Type B pancreatic cell (in vitro differentiated cells): ENCODE results near the gene FAM131A. TPM values are rescaled to one million over a fixed set of nuclear protein-coding genes. Genes with fewer than 3 reads are reported as not detected.
A peak's percentile ranks its signal among the peaks of the same experiment; 100 is the strongest.

Experiments
- DNase-seq: peaks from one replicate; pipeline ENCODE4 v3.0.0; 2021; ENCODE audit warnings: mixed read lengths; ENCODE audit not compliant: unreplicated experiment; ENCODE audit errors: extremely low spot score
- H3K27ac Mint-ChIP-seq: 2 replicates; pipeline ENCODE4 v1.8.0; 2021; ENCODE audit warnings: mild to moderate bottlenecking, mixed read lengths
- H3K27me3 Mint-ChIP-seq: 2 replicates; pipeline ENCODE4 v1.8.0; 2021; ENCODE audit warnings: mixed read lengths
- H3K36me3 Mint-ChIP-seq: 2 replicates; pipeline ENCODE4 v1.8.0; 2021; ENCODE audit warnings: mixed read lengths
- H3K4me1 Mint-ChIP-seq: one replicate; pipeline ENCODE4 v1.8.0; 2021; ENCODE audit warnings: mixed read lengths; ENCODE audit not compliant: unreplicated experiment
- H3K4me3 Mint-ChIP-seq: 2 replicates; pipeline ENCODE4 v1.8.0; 2021; ENCODE audit warnings: mild to moderate bottlenecking, mixed read lengths
- H3K9me3 Mint-ChIP-seq: 2 replicates; pipeline ENCODE4 v1.8.0; 2021; ENCODE audit warnings: mixed read lengths
- total RNA-seq: library from RNA; stranded (reverse); gene quantifications from 2 replicates; pipeline ENCODE4 v1.2.1, GENCODE V29; 2021; ENCODE audit warnings: low replicate concordance
- TF ChIP-seq, protein P1 (sequence below): fragments of 200-600 bp; sonication (generic); conservative IDR thresholded peaks from 2 replicates; pipeline ENCODE4 v1.5.0; 2021; ENCODE audit warnings: antibody characterized with exemption, mild to moderate bottlenecking

The FAM131A gene
- total RNA-seq, 1 donor from 2014 or later = 18.3 TPM

DNA sequence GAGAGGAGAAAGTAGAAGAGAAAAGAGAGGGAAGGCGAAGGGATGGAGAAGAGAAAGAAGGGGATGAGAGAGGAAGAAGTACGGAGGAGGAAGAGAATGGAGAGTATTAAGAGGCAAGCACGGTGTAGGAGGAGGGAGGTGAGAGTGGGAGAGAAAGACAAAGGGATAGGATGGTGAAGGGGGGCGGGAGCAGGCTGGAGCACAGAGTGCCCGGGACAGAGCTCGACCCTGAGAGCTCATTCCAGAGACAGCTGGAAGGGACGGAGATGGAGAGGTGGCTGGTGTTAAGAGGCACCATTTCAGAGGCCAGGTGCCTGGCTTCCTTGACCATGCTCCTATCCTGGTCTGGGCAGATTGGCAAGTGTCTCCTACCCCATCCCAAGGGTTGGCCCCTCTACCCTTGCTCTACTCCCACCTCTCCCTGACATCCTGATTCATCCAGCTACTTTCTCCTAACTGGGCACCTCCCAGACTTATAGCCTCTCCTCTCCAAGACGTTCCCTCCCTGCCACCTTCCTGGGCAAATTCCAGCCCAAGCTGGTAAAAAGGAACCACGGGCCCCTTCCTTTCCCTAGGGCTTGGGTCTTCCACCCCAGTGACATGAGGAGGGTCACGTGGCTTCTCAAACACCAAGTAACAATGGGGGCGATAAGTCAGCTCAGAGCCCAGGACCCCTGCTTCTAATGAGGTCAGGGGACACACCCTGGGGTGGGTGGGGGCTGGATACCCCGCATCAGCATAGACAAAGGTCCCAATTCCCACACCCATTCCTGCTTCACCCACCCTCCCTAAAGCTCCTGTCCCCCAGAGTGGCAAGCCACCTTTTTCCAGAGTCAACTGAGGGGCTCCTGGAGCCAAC lies 22.9 kb downstream of the FAM131A start:
- peaks cover 16% of the 10 kb centered on the region for H3K36me3 Mint-ChIP-seq
- H3K9me3 Mint-ChIP-seq = no peaks in the 10 kb centered on the region
- DNase-seq = no peak
- H3K27me3 Mint-ChIP-seq = no peaks in the 10 kb centered on the region
- H3K4me1 Mint-ChIP-seq = peaks cover 17% of the 10 kb centered on the region
- H3K27ac Mint-ChIP-seq = peak overlapping the region; percentile 80
- TF ChIP-seq, protein P1, sequence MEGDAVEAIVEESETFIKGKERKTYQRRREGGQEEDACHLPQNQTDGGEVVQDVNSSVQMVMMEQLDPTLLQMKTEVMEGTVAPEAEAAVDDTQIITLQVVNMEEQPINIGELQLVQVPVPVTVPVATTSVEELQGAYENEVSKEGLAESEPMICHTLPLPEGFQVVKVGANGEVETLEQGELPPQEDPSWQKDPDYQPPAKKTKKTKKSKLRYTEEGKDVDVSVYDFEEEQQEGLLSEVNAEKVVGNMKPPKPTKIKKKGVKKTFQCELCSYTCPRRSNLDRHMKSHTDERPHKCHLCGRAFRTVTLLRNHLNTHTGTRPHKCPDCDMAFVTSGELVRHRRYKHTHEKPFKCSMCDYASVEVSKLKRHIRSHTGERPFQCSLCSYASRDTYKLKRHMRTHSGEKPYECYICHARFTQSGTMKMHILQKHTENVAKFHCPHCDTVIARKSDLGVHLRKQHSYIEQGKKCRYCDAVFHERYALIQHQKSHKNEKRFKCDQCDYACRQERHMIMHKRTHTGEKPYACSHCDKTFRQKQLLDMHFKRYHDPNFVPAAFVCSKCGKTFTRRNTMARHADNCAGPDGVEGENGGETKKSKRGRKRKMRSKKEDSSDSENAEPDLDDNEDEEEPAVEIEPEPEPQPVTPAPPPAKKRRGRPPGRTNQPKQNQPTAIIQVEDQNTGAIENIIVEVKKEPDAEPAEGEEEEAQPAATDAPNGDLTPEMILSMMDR = no peak
- H3K4me3 Mint-ChIP-seq = peak overlapping the region; percentile 94

DNA sequence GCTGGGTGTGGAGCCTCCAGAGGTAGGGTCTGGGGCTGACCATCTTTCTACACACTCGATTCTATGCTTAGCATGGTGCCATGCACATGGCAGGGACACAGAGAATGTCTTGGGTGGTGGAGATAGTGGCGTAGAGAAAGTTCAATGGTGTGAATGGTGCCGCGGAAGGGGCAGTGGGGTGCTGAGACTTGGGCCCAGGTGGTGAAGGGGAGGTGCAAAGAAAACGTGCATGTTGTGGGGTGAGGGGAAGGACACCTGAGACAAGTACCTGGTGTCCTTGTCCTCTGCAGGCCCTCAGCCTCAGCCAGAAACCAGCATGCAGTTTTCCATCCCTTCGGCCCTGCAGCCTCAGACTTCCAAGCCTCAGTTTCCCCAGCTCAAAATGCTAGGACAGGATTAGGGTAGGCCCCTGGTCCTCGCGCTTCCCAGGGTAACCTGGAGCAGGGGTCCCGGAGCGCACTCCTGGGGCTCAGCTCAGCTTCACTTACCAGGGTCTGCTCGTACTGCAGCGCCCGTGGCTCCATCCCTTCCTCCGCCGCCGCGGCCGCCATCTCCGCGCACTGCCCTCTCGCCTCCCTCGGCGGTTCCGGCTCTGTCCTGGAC lies 23.6 kb downstream of the FAM131A start:
- Mint-ChIP-seq H3K4me1 (peaks cover 17% of the 10 kb centered on the region), H3K27me3 (no peaks in the 10 kb centered on the region), H3K9me3 (no peaks in the 10 kb centered on the region), H3K4me3 (peak overlapping the region; percentile 94), H3K36me3 (peaks cover 15% of the 10 kb centered on the region), H3K27ac (peak overlapping the region; percentile 80)
- TF ChIP-seq, protein P1 = no peak
- no peak for DNase-seq

DNA sequence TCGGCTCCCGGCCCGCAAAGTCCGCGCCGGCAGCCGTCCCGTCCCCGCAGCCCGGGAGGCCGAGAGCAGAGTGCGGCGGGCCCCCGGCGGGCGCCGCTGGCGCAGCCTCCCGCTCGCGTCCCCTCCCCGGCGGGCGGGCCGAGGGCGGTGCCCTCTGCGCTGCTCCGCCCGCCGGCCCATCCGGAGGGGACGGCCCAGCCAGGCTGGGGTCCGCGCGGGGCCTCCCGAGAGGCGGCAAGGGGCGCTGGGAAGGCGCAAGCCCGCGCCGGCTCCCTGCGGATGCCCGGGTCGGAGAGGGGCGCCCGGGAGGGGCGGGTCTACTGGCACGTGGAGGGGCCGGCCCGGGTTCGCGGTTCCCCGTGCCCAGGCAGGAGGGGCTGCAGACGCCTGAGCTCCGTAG lies 24.1 kb downstream of the FAM131A start, which contains the start of the genes CLCN2 and POLR2H:
Gene CLCN2 (minus strand): TSS at position 74 of the 400 bp plus-strand sequence. CDS start 126 bp downstream, outside the sequence.
Gene POLR2H (plus strand): TSS at position 179 of the 400 bp plus-strand sequence. CDS start 1,783 bp downstream, outside the sequence.
- peaks cover 18% of the 10 kb centered on the region for H3K4me1 Mint-ChIP-seq
- H3K36me3 Mint-ChIP-seq = peaks cover 18% of the 10 kb centered on the region
- DNase-seq = peak; percentile 81
- peak within 1 kb of the TSS; percentile 99 for H3K4me3 Mint-ChIP-seq
- H3K27me3 Mint-ChIP-seq = no peaks in the 10 kb centered on the region
- peak within 1 kb of the TSS; percentile 99 for H3K27ac Mint-ChIP-seq
- TF ChIP-seq, protein P1 = no peak
- H3K9me3 Mint-ChIP-seq = no peaks in the 10 kb centered on the region

DNA sequence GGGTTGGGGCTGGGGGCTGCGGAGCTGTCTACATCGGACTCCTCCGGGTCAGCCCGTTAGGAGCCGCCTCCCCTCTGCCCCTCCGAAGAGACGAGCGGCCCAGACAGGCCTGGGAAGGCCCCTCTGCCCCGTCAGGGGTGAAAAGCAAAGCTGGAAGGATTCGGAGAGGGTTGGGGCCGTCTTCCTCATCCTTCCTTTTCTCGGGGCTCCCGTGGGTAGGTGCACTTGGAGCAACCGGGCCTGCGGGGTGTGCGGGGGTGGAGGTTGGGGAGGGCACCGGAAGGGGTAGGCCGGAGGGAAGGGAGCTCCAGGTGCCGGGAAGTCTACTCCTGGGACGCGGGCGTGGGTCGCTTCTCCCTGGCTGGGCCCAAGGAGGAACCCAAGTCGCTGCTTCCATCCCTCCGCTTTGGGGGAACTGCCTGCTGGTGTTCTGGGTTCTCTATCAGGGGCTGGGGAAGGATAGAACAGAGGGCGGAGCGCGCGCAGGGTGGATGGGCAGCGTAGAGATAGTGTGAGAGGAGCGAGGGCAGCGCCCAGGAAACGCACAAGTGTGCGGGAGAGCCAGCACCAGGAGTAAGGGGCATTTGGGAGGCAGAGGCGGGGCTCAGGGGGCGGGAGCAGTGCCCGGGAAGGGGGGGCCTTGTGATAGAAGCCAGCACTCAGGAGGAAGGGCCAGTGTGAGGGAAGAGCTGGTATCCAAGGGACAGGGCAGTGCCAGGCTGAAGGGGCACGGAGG lies 24.7 kb downstream of the FAM131A start:
- TF ChIP-seq, protein P1 = no peak
- peaks cover 24% of the 10 kb centered on the region for H3K4me1 Mint-ChIP-seq
- H3K9me3 Mint-ChIP-seq = no peaks in the 10 kb centered on the region
- H3K4me3 Mint-ChIP-seq = peak overlapping the region; percentile 99
- peaks cover 20% of the 10 kb centered on the region for H3K36me3 Mint-ChIP-seq
- H3K27me3 Mint-ChIP-seq = no peaks in the 10 kb centered on the region
- peak overlapping the region; percentile 99 for H3K27ac Mint-ChIP-seq
- DNase-seq = no peak
